ENCODE data around the gene IARS1.

DNA sequence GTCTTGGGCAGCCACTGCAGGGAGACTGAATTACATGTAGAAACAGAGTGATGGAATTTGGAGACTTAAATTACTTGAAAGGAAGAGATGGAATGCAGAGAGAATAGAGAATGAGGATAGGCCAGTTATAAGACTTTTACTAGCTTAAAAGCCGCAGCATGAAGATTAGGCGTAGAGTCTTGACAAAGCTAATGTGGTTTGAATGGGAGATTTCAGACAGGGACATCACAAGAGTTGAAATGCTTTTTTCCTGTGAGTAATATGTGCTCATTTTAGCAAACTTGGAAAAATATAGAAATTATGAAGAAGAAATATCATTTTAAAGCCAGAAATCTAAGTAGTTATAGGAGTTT, 39.8 kb upstream of the IARS1 start:
- TF ChIP-seq EGR1 (IDR thresholded peaks at IDR 0.05) (no peak), EP300 (IDR thresholded peaks at IDR 0.05; ENCODE audit: borderline replicate concordance) (no peak), ZBTB7A (IDR thresholded peaks at IDR 0.05; ENCODE audit: low read depth) (no peak), NFIC (IDR thresholded peaks at IDR 0.05) (no peak), RAD21 (IDR thresholded peaks at IDR 0.05; ENCODE audit: low read depth) (no peak)
